Stimulated activated memory B cell treated with anti-CD40 and anti-IgM and Interleukin-4, amounts not matched to agents 10 μg/mL and 1 μg/mL and 100 μg/mL, for 72 hours (primary cell): ENCODE measurements around the gene KLHL1.

Source experiments
- ATAC-seq: fragments of 150-1000 bp; cut with Tn5 transposase; 2 replicates; pipeline ENCODE4 v1.10.0; 2021
- H3K27ac Mint-ChIP-seq: one replicate; pipeline ENCODE4 v1.8.0; 2022; ENCODE audit warnings: mild to moderate bottlenecking, mixed read lengths
- H3K27me3 Mint-ChIP-seq: one replicate; pipeline ENCODE4 v1.8.0; 2022; ENCODE audit warnings: mixed read lengths
- H3K36me3 Mint-ChIP-seq: one replicate; pipeline ENCODE4 v1.8.0; 2022; ENCODE audit warnings: mixed read lengths
- H3K4me1 Mint-ChIP-seq: one replicate; pipeline ENCODE4 v1.8.0; 2022; ENCODE audit warnings: mixed read lengths
- H3K4me3 Mint-ChIP-seq: one replicate; pipeline ENCODE4 v1.8.0; 2022; ENCODE audit warnings: mild to moderate bottlenecking, moderate library complexity, mixed read lengths
- H3K9me3 Mint-ChIP-seq: one replicate; pipeline ENCODE4 v1.8.0; 2022; ENCODE audit warnings: mixed read lengths

The KLHL1 gene

DNA sequence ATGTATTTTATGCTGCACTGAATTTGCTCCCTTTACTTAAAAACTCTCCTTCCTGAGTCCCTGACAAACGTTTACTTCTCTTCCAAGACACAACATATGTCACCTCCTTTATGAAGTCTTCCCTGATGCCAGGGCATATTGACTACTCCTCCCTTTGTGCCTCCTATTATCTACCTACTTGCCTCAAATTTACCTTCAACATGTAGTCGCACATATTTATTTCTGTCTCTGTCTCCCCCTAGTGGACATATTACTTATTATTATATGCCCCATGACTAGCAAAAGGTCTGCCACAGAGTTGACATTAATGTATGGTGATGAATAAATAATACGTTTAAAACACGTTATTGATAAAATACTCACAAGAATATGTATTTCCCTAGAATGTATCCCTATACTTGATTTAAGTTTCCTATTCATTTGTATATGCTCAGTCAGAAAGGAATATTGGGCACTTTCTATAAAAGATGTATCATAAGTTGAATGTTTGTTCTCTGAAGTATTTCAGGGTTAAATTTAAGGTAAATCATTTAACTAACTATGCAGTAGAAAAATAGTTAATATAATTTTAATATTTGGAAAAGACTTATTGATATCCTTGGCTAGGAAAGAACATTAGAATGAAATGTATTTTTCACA lies 250.9 kb downstream of the KLHL1 start:
- no peak for ATAC-seq
- Mint-ChIP-seq H3K27me3 (no peaks in the 10 kb centered on the region), H3K9me3 (no peaks in the 10 kb centered on the region), H3K4me3 (no peak overlapping the region), H3K27ac (no peak overlapping the region), H3K4me1 (no peaks in the 10 kb centered on the region), H3K36me3 (no peaks in the 10 kb centered on the region)

DNA sequence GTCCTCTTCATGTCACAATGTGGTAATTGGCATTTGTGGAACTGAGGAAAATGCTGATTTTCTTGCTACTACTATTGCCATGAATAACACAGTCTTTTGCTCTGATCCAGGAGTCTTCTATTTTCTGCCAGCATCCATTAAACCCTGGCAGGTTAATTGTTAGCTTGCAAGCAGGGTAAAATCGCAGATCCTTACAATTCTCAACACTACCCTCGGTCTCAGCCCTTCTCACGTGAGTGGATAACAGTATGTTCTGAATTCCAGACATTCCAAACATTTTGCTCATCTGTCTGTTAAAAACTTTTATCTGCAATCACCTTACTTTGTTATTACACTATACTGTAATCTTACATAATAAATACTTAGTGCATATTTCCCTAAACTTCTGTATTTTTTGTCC lies 251.9 kb downstream of the KLHL1 start:
- Mint-ChIP-seq H3K27ac (no peak overlapping the region), H3K36me3 (no peaks in the 10 kb centered on the region), H3K4me1 (no peaks in the 10 kb centered on the region), H3K4me3 (no peak overlapping the region), H3K9me3 (no peaks in the 10 kb centered on the region), H3K27me3 (no peaks in the 10 kb centered on the region)
- ATAC-seq = no peak

DNA sequence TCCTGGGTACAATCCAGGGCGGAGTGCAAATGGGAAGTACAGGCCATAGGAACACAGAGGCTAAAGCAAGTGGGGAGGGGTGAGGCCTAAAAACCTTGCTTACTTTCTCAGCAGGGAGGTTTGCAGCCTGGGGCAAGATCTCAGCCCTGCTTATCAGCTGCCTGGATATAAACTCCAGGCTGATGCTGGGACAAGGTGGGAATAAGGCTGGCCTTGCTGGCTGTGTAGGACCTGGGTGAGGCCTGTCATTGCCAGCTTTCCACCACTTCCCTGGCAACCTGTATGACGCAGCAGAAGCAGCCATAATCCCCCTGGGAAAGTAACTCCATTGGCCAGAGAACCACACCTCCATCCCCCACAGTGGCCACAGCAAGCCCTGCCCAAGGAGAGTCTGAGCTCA lies 279.7 kb downstream of the KLHL1 start:
- Mint-ChIP-seq H3K4me3 (no peak overlapping the region), H3K27me3 (no peaks in the 10 kb centered on the region), H3K27ac (no peak overlapping the region), H3K36me3 (no peaks in the 10 kb centered on the region), H3K4me1 (no peaks in the 10 kb centered on the region), H3K9me3 (no peaks in the 10 kb centered on the region)
- ATAC-seq = no peak

DNA sequence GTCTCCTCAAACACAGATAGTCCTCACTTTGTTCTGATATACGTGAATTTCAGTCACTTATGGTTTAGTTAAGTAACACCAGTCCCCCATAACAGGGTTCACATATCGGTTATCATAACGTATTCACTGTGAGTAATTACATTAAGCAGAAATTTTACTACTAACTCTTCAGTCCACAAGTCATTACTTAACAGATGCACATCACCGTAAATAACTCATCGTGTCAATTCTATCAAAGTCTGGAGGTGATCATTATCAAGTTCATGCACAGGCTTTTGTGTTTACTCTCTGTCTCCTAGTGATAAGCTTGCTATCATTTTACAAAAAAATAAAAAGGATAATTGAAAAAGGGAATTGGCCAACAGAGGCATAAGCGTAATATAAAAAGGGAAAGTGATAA lies 288.1 kb downstream of the KLHL1 start:
- Mint-ChIP-seq H3K27ac (no peak overlapping the region), H3K27me3 (no peaks in the 10 kb centered on the region), H3K9me3 (no peaks in the 10 kb centered on the region), H3K4me1 (no peaks in the 10 kb centered on the region), H3K4me3 (no peak overlapping the region), H3K36me3 (no peaks in the 10 kb centered on the region)
- no peak for ATAC-seq

DNA sequence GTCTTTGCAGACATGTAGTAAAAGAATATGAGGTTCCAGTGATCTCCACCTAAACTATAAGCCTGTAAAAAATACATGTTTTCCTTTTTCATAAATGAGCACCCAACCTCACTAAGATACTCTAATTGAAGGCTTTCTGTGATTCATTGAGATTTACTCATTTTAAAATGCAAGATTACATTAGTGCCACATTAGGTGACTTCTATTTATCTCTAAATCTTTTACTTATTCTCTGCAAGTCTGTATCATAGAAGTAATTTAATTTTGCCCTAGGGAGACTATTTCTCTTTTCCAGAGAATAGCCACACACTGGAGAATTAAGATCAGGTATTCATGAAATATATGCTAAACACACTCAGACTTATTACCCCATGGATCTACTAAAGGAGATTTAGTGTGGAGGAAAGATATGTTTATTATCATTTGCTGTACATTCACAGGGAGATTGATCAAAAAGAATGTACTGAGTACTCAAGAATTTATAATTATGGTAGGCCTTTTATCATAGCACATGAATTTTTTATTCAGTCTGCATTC lies 290.9 kb downstream of the KLHL1 start:
- Mint-ChIP-seq H3K36me3 (no peaks in the 10 kb centered on the region), H3K27ac (no peak overlapping the region)
- ATAC-seq = no peak

DNA sequence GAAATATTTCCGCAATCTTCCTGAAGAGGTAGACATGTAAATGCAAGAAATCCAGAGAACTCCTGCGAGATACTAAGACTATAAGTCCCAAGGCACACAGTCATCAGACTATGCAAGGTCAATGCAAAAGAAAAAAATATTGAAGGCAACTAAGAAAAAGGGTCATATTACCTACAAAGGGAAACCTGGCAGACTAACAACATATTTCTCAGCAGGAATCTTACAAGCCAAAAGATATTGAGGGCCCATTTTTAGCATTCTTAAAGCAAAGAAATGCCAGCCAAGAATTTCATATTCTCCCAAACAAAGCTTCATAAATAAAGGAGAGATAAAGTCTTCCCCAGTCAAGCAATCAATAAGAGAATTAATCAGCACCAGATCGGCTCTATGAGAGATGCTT lies 299.1 kb downstream of the KLHL1 start:
- Mint-ChIP-seq H3K27me3 (no peaks in the 10 kb centered on the region), H3K36me3 (no peaks in the 10 kb centered on the region), H3K4me1 (no peaks in the 10 kb centered on the region), H3K27ac (no peak overlapping the region), H3K9me3 (peaks cover 7% of the 10 kb centered on the region), H3K4me3 (no peak overlapping the region)
- ATAC-seq = no peak

More for the DNA sequence above, 290.9 kb downstream of the KLHL1 start:
- Mint-ChIP-seq H3K27me3 (no peaks in the 10 kb centered on the region), H3K4me1 (no peaks in the 10 kb centered on the region), H3K9me3 (peaks cover 4% of the 10 kb centered on the region), H3K4me3 (no peak overlapping the region)

DNA sequence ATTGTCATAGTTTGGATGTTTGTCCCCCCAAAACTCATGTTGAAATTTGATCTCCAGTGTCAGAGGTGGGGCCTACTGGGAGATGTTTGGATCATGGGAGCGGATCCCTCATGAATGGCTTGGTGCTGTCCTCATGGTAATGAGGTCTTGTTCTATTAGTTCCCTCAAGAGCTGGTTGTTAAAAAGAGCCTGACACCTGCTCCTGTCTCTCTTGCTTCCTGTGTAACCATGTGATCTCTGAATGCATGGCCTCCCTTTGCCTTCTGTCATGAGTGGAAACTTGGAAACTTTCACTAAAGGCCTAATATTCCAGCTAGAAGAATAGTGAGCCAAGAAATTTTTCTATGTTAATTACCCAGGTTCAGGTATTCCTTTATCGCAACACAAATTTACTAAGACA lies 312.0 kb downstream of the KLHL1 start:
- Mint-ChIP-seq H3K27ac (no peak overlapping the region), H3K4me1 (no peaks in the 10 kb centered on the region), H3K27me3 (no peaks in the 10 kb centered on the region)

DNA sequence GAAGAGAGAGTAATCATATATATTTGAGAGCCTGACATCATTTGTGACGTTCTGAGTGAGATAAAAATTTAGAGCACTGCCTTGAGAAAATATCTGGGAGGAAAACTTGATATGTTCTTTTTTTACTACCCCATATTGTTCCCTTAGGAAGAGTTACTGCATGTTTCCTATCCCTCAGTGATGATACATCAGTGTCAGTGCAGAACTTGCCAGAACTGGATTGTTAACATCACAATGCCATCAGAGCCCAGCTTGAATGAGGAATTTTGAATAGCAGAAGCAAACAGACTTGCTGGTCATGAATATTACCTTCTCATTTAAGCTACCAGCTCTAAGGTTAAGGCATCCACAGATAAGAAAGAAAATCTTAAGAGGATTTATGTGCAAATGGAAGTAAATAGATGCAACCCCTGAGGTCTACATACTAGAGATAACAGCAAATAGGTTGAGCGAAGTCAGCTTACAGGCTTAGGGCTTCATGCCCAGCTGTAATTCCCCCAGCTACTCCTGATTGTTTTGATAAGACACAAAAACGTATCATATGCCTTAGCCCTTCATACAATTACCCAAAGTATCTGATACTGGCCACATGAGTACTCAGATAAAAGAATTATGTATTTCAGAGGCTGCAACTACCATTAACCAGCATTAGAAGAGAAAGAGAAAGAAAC lies 314.3 kb downstream of the KLHL1 start:
- Mint-ChIP-seq H3K27me3 (no peaks in the 10 kb centered on the region), H3K4me3 (no peak overlapping the region), H3K36me3 (no peaks in the 10 kb centered on the region), H3K27ac (no peak overlapping the region), H3K4me1 (no peaks in the 10 kb centered on the region), H3K9me3 (no peaks in the 10 kb centered on the region)
- ATAC-seq = no peak

More for the DNA sequence above, 312.0 kb downstream of the KLHL1 start:
- H3K4me3 Mint-ChIP-seq = no peak overlapping the region
- no peak for ATAC-seq
- no peaks in the 10 kb centered on the region for H3K36me3 Mint-ChIP-seq
- H3K9me3 Mint-ChIP-seq = peaks cover 3% of the 10 kb centered on the region

DNA sequence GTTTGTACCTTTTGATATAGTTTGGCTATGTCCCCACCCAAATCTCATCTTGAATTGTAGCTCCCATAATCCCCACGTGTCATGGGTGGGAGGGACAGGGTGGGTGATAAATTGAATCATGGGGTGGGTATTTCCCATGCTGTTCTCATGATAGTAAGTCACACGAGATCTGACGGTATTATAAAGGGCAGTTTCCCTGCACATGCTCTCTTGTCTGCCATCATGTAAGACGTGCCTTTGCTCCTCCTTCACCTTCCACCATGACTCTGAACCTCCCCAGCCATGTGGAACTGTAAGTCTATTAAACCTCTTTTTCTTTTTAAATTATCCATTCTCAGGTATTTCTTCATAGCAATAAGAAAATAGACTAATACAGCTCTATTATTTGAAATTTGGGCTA lies 331.3 kb downstream of the KLHL1 start:
- Mint-ChIP-seq H3K9me3 (peaks cover 3% of the 10 kb centered on the region), H3K27ac (no peak overlapping the region), H3K27me3 (no peaks in the 10 kb centered on the region), H3K36me3 (no peaks in the 10 kb centered on the region), H3K4me1 (no peaks in the 10 kb centered on the region), H3K4me3 (no peak overlapping the region)
- no peak for ATAC-seq

DNA sequence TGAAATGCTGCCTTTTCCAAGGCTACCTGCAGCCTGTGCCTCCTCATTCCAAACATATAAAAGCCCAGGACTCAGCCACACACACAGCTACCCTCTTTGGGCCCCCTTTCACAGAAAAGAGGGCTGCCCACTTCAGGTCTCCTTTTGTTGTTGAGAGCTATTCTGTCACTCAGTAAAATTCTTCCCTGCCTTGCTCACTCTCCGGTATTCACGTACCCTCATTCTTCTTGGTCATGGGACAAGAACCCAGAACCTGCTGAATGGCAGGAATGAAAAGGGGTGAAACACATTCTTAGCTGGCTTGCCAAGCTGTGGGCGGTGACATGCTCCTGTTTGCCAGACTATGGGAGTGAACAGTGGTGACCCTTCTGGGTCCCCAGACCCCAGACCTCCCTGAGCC lies 338.6 kb downstream of the KLHL1 start:
- Mint-ChIP-seq H3K36me3 (no peaks in the 10 kb centered on the region), H3K4me3 (no peak overlapping the region), H3K27ac (no peak overlapping the region), H3K4me1 (no peaks in the 10 kb centered on the region), H3K9me3 (no peaks in the 10 kb centered on the region), H3K27me3 (no peaks in the 10 kb centered on the region)
- ATAC-seq = no peak

DNA sequence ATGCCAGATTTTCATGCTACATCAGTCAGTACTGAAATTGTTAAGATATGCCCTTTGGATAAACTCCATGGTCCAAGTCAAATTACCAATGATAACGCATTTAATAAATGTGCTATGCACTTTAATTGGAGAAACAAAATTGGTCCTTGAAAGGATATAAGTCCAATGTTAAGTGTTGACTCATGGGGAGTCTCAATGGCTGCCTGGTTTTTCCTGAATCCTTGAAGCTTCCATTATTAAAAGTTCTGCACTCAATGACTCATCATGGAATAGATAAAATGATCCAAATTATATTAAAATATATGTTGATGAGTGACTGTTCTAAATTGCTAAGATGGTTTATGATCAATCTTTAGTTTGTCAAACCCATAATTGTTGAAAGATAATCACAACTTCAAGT lies 346.7 kb downstream of the KLHL1 start:
- ATAC-seq = no peak
- Mint-ChIP-seq H3K36me3 (no peaks in the 10 kb centered on the region), H3K27ac (no peak overlapping the region), H3K27me3 (no peaks in the 10 kb centered on the region), H3K4me3 (no peak overlapping the region), H3K9me3 (no peaks in the 10 kb centered on the region), H3K4me1 (no peaks in the 10 kb centered on the region)

DNA sequence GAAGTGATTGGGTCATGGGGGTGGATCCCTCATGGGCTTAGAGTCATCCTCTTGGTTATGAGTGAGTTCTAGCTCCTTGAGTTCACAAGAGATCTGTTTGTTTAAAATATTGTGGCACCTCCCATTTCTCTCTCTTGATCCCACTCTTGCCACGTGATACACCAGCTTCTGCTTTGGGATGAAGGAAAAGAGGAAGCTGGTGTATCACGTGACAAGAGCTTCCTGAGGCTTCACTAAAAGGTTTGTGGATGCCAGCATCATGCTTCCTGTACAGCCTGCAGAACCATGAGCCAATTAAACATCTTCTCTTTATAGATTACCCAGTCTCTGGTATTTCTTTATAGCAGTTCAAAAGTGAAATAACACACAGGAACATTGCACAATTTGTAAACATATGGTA lies 353.2 kb downstream of the KLHL1 start:
- Mint-ChIP-seq H3K27ac (no peak overlapping the region), H3K9me3 (peaks cover 3% of the 10 kb centered on the region), H3K36me3 (no peaks in the 10 kb centered on the region), H3K27me3 (no peaks in the 10 kb centered on the region), H3K4me1 (no peaks in the 10 kb centered on the region), H3K4me3 (no peak overlapping the region)
- ATAC-seq = no peak

DNA sequence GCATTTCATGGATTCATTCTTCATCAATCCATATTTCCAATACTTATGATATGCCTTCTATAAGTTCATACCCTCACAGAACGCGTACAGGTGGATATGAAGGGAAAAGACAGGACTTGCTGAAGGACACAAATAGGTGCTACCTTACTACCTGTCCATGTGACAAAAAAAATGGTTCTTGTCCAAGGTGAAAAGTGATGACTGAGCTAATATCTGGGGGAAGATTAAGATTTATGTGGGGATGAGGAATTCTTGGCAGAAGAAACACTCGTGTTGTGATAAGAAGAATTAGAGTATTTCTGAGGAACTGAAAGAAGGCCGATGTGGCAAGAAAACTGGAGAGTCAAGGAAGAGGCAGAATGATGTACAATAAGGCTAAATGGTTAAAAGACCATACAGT lies 357.0 kb downstream of the KLHL1 start:
- no peak for ATAC-seq
- no peaks in the 10 kb centered on the region for H3K36me3 Mint-ChIP-seq
- H3K27me3 Mint-ChIP-seq = no peaks in the 10 kb centered on the region
- H3K4me1 Mint-ChIP-seq = no peaks in the 10 kb centered on the region
- peaks cover 3% of the 10 kb centered on the region for H3K9me3 Mint-ChIP-seq
- no peak overlapping the region for H3K4me3 Mint-ChIP-seq
- H3K27ac Mint-ChIP-seq = no peak overlapping the region

DNA sequence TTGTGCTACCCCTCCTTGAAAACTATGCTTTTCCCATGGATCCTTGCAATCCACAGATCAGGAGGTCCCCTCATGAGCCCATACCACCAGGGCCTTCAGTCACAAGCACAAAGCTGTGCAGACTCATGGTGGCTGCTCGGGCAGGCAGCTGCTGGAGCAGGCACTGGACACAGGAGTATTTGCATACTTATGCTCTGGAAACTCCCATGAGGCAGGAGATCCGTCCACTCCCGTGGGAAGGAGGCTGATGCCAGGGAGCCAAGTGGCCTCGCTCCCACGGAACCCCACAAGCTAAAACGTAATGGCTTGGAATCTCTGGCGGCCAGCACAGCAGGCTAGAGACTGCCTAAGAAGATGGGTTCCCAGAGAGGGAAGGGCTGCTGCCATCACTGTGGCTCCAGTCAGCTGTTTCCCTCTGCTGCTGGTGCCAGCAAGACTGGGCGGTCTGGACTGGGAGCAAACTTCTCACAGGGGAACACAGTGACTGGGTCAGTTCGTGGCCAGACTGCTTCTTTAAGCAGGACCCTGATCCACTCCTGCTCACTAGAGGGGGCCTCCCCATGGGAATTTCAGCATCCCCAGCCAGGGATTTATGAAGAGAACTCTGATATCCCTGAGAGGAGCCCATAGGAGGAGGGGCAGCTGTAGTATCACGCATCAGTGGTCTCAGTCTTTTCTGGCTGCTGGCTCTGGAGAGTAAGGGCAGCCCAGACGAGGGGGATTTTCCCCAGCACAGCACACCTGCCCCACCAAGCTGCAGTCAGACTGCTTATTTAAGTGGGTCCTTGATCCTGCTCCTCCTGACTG lies 370.9 kb downstream of the KLHL1 start:
- no peaks in the 10 kb centered on the region for H3K27me3 Mint-ChIP-seq
- H3K4me3 Mint-ChIP-seq = no peak overlapping the region
- H3K4me1 Mint-ChIP-seq = no peaks in the 10 kb centered on the region
- H3K36me3 Mint-ChIP-seq = no peaks in the 10 kb centered on the region
- ATAC-seq = no peak
- no peaks in the 10 kb centered on the region for H3K9me3 Mint-ChIP-seq
- no peak overlapping the region for H3K27ac Mint-ChIP-seq

DNA sequence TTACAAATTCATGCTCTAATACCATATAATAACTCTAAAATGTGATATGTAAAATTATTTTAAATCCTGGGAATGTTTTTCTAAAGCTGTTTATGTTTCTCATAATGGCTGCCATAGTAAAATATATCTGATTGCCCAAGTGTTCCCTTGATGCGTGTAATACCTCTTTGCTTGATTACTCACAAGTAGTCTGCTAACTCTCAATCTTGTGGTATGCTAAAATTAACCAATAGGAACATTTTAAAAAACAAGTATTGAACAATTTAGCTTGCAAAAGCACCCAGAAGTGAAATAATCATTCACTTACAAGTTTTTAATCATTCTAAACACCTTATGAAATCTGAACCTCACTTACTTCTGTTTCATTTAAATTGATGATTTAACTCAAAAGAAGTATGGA lies 386.6 kb downstream of the KLHL1 start:
- no peak overlapping the region for H3K27ac Mint-ChIP-seq
- H3K36me3 Mint-ChIP-seq = no peaks in the 10 kb centered on the region
- H3K27me3 Mint-ChIP-seq = no peaks in the 10 kb centered on the region
- H3K4me1 Mint-ChIP-seq = no peaks in the 10 kb centered on the region
- no peak for ATAC-seq
- H3K9me3 Mint-ChIP-seq = no peaks in the 10 kb centered on the region
- no peak overlapping the region for H3K4me3 Mint-ChIP-seq
